CD4-positive, alpha-beta T cell treated with Interleukin-6 at 100 ng/mL for 8 hours (primary cell): Measurements from ENCODE around the gene CSNK2B.
A peak's percentile ranks its signal among the peaks of the same experiment; 100 is the strongest.

Experiments used
- DNase-seq: peaks from one replicate; pipeline ENCODE4 v3.0.0-alpha.2; 2020; ENCODE audit warnings: mixed read lengths, low spot score

The CSNK2B gene

DNA sequence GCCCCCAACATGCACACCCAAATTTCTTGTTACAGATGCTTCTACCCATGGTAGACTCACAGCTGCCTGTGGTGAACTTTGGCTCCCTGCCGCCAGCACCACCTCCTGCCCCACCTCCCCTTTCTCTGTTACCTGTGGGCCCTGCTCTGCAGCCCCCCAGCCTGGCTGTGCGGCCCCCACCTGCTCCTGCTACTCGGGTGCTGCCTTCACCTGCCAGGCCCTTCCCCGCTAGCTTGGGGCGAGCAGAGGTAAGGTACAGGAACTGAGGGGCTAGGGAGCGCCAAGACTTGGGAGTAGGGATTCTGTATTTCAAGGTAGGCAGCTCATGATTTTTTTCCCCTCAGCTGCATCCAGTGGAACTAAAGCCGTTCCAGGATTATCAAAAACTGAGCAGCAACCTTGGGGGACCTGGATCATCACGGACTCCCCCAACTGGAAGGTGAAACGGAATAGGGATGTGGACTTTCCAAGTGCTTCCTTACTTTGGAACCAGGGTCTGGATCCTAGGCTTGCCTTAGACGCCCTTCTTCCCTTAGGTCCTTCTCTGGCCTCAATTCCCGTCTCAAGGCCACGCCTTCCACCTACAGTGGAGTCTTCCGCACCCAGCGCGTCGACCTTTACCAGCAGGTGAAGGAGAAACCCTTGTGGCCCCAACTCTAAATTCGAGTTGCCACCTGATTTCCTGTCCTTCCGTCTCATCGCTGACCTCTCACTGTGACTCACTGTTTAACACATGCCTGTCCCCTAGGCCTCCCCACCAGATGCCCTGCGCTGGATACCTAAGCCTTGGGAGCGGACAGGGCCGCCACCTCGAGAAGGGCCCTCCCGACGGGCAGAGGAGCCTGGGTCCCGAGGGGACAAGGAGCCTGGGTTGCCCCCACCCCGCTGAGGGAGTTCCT lies 28.9 kb upstream of the CSNK2B start:
- no peak for DNase-seq

DNA sequence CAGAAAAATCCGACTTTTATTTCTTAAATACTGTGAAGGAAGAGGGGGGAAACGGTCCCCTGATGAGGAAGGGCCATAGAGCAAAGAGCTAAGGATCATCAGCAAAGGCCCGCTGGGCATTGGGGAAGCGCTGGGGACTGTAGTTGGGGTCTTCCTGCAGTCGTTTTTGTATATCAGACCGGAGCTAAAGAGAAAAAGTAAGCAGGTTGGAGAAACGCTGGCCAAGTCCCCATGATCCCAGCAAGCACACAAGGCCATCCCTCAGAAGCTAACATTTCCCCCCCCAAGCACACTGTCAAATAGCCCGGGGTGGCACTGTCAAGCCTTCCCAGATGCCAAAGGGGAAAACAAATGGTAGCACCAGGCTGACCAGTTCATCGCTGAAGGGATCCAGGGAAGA lies 26.8 kb upstream of the CSNK2B start:
- DNase-seq: no peak

DNA sequence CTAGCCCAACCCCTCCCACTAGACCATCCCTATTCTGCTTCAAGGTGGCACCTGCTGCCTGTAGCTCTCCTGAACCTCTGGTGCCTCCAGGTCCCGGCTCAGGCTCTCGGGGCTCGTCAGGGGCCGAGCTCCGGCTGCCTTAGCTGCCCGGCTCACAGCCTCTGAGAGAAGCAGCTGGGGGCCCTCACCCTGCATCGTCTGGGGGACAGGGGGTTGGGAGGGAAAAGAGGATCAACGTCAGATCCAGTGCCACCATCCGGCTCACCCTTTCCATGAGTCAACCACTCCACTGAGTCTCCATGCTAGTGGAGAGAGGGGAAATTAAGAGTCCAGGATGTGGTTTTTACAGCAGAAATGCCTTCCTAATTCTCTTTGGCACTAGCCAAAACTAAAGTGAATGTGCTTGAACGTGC lies 26.4 kb upstream of the CSNK2B start:
- no peak for DNase-seq

- DNase-seq: no peak
These were observed 25.3 kb upstream of the CSNK2B start for GRCh38 chr6:31640612-31641011.

DNA sequence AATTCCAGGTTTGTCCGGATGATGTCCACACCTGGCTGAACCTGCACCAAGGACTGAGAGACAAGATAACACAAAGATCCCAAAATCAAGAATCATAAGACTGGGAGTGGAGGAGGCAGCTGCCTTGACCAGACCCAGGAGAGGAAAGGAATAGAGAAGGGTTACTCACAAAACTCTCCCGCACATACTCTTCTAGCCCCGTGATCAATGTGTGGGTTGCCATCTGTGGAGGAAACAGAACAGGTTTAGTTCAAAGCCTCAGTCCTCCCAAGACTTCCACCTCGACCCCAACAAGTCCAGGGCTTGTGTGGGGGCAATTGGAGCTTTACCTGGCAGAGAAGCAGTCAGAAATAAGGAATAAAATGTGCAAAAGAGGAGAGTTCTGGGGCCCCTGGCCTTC lies 24.5 kb upstream of the CSNK2B start:
- DNase-seq: no peak

DNA sequence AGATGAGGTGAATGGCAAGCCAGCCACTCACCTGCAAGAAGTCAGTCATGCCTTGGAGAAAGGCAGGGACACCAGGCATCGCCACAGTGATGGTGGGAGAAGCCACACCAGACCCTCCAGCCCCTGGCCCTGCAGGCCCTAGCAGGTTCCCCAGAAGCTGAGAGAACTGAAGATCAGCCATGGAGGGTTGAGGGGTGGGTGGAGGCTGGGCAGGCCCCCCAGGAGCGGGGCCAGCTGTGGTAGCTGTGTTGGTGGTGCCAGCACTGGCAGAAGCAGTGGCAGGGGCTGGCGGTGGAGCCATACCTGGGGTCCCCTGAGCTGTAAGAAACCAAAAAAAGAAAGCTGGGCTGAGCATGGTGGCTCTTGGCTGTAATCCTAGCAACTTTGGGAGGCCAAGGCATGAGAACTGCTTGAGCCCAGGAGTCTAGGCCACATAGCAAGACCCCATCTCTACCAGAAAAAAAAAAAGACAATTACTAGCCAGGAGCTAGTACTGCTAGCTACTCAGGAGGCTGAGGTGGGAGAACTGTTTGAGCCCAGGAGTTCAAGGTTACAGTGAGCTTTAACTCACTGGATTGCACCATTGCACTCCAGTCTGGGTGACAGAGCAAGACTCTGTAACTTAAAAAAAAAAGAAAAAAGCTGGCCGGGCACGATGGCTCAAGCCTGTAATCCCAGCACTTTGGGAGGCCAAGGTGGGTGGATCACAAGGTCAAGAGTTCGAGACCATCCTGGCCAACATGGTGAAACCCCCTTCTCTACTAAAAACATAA lies 22.9 kb upstream of the CSNK2B start:
- no peak for DNase-seq

GRCh38 chr6:31643818-31644454 lies 21.9 kb upstream of the CSNK2B start:
- no peak for DNase-seq

DNA sequence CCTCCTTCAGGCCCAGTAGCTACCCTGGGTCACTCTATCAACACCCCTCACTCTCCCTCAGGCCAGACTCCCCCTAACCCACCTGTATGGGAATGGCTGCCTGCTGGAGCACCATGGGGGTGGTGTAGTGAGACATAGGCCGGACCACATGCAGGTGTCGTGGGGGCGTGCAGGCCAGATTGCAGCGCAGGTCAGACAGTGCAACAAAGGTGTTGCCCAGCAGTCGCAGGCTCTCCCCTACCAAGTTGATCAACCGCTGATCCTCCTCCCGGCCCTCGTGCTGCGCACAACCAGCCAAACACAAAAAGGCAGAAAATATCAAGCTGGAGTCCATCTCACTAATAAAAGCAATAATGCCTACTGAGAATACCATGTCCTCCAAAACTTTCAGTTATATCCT lies 20.6 kb upstream of the CSNK2B start:
- DNase-seq: no peak

- no peak for DNase-seq
These were observed 14.2 kb upstream of the CSNK2B start for GRCh38 chr6:31651602-31652191.

DNA sequence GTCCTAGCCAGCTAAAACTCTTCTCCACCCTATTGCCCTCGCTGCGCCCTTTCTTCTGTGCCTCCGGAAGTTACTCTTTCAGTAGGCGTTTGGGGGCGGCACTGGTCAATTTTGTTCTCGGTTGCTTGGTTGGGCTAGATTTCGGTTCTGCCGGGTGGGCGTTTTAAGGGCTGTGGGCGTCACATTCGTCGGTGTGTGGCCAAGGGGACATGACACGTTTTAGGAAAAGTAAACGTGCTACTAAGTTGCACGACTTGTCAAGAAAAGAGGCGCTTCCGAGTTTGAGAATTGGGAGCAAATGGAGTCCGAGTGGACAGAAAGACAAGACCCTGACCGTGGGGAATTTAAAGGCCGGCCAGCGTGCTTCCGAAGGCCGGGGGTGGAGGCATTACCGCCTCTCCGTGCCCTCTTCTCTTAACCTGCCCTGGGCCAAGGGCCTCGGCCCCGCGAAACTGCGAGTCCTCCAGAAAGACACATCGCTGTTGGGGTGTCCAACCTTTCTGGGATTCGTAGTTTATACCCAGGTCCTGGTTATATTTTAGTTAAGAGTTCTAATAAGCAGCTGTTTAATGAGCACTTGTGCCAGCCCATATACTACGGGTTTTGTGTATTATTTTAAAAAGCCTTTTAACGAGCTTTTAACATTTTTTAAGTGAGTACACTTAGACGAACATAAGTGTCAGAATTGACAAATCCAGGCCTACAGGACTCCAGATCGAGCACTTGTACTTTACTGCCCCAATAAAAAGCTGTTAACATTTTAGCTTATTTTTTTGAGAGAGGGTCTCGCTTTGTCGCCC lies 12.8 kb upstream of the CSNK2B start:
- DNase-seq: peak; percentile 82

- DNase-seq: no peak
These were observed 11.1 kb upstream of the CSNK2B start for GRCh38 chr6:31654574-31655348.

GRCh38 chr6:31655349-31656237 lies 10.3 kb upstream of the CSNK2B start, which contains the start of gene APOM:
TSS of gene APOM (plus strand) at chr6:31655894. CDS start at chr6:31655967, 73 bp downstream.
- no peak for DNase-seq

DNA sequence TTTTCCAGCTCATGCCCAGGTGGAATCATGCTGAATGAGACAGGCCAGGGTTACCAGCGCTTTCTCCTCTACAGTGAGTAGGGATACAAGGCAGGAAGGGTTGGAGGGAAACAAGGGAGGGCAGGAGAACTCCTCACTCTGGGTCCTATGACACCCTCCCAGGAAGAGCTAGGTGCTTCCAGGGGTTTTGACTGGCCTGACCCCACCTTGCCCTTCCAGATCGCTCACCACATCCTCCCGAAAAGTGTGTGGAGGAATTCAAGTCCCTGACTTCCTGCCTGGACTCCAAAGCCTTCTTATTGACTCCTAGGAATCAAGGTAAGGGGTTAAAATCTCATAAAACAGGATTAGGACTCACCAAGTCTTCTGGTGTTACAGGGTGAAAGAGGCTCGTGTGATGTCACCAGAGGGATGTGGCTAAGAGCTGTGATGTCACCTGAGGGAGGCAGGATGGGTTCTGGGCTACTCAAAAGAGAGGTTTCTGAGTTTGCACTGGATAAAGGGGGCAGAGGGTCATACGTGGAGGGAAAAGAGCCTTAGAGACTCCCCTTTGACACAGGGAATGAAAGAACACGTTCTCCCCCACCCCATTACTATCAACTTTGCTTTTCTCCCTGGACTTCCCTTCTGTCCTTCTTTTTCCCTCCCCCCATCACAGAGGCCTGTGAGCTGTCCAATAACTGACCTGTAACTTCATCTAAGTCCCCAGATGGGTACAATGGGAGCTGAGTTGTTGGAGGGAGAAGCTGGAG lies 8.3 kb upstream of the CSNK2B start:
- DNase-seq: no peak

GRCh38 chr6:31658158-31658688 lies 7.7 kb upstream of the CSNK2B start:
- no peak for DNase-seq

- DNase-seq: no peak
These were observed 6.8 kb upstream of the CSNK2B start for GRCh38 chr6:31658983-31659648.

- DNase-seq: peak; percentile 28
These were observed 6.1 kb upstream of the CSNK2B start for GRCh38 chr6:31659649-31660380.
